ENCODE data around the gene MAN1C1.
A peak's percentile ranks its signal among the peaks of the same experiment; 100 is the strongest.

The MAN1C1 gene

GRCh38 chr1:25700144-25700523, 83.5 kb downstream of the MAN1C1 start:
- no peak for DNase-seq

GRCh38 chr1:25700626-25701025, 84.0 kb downstream of the MAN1C1 start:
- DNase-seq: no peak

GRCh38 chr1:25701030-25701785, 84.6 kb downstream of the MAN1C1 start:
- DNase-seq: no peak

- DNase-seq: no peak
Observed at GRCh38 chr1:25702101-25702775, 85.6 kb downstream of the MAN1C1 start.

GRCh38 chr1:25703041-25703440, 86.5 kb downstream of the MAN1C1 start:
- DNase-seq: no peak

GRCh38 chr1:25703671-25704266, 87.2 kb downstream of the MAN1C1 start:
- no peak for DNase-seq

GRCh38 chr1:25704267-25704691, 87.7 kb downstream of the MAN1C1 start:
- DNase-seq: peak; percentile 49

GRCh38 chr1:25705699-25706098, 89.1 kb downstream of the MAN1C1 start:
- DNase-seq: no peak

- DNase-seq: no peak
Observed at GRCh38 chr1:25706146-25707089, 89.8 kb downstream of the MAN1C1 start.

GRCh38 chr1:25707280-25708016, 90.9 kb downstream of the MAN1C1 start:
- DNase-seq: no peak

- DNase-seq: no peak
Observed at GRCh38 chr1:25710583-25711347, 94.2 kb downstream of the MAN1C1 start.

- DNase-seq: peak; percentile 56
Observed at GRCh38 chr1:25711555-25712298, 95.1 kb downstream of the MAN1C1 start.

- DNase-seq: no peak
Observed at GRCh38 chr1:25712299-25712970, 95.8 kb downstream of the MAN1C1 start.

GRCh38 chr1:25713961-25714360, 97.4 kb downstream of the MAN1C1 start:
- DNase-seq: no peak

- DNase-seq: no peak
Observed at GRCh38 chr1:25714372-25714931, 97.9 kb downstream of the MAN1C1 start.

- DNase-seq: no peak
Observed at GRCh38 chr1:25715888-25716287, 99.3 kb downstream of the MAN1C1 start.

GRCh38 chr1:25716320-25716719, 99.7 kb downstream of the MAN1C1 start:
- no peak for DNase-seq

- DNase-seq: no peak
Observed at GRCh38 chr1:25718732-25719131, 102.1 kb downstream of the MAN1C1 start.

GRCh38 chr1:25720624-25721023, 104.0 kb downstream of the MAN1C1 start:
- DNase-seq: no peak
